ENCODE results near the gene MESP1. TPM values are rescaled to one million over a fixed set of nuclear protein-coding genes. Genes with fewer than 3 reads are reported as not detected.
"Not testable (repeated sequence)": the region's sequence is repeated elsewhere in the genome, so short reads cannot be mapped to it uniquely, and the experiment has no call there.

Gene MESP1
- total RNA-seq, 4 donors from 2014 or later: 0.61 to 1.7 (median 1.3) TPM

GRCh38 chr15:89785774-89786140 is 34.7 kb upstream of the MESP1 start:
- DNase-seq (ENCODE audit: low spot score in 2 of 2): no peak
- intact Hi-C loops (cut with DNase I; ENCODE audit: low total_unique reads): no loop called here
- TF ChIP-seq POLR2A (IDR thresholded peaks at IDR 0.05) (no peak), CTCF (IDR thresholded peaks at IDR 0.05) (no peak)
- H3K4me3 ChIP-seq (ENCODE audit: low read depth, poor library complexity, severe bottlenecking): no peak overlapping the region

DNA sequence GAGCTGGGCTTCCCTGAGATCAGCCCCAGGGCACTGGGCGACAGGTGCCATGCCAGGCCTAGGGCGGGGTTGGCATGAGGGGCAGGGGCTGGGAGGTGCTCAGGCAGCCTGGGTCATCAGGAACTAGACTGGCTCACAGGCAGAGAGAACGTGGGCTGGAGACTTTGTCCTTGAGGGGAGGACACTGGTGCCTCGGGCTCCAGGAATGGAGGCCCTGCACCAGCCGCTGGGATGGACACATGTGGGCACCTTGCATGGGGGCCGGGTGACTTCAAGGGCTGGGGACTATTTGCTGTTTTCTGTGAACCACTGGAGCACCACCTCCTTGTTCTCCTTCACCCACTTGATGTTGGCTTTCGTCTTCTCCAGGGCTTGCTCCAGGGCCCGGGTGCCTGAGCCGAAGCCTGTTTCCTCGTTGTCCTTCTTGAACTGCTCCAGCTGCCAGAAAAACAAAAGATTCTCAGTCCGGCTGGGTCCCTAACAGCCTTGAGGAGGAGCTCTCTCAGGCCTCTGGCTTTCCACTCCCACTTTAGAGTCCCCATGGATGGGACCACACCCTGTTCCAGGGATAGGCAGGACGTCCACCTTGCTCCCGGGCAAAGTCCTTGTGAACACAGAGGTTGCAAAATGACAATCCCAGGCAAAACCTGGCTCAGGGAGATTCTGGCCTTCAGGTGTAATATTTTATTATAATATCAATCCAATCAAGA is 34.2 kb upstream of the MESP1 start:
- no peak overlapping the region for H3K4me3 ChIP-seq (ENCODE audit: low read depth, poor library complexity, severe bottlenecking)
- no peak for DNase-seq (ENCODE audit: low spot score in 2 of 2)
- intact Hi-C loops (cut with DNase I; ENCODE audit: low total_unique reads): no loop called here
- TF ChIP-seq CTCF (IDR thresholded peaks at IDR 0.05) (no peak), POLR2A (IDR thresholded peaks at IDR 0.05) (no peak)
- 75 to 82% methylated on average over 13 of the region's 13 CpGs for WGBS, 2 donors

GRCh38 chr15:89784686-89784960 is 33.6 kb upstream of the MESP1 start:
- TF ChIP-seq POLR2A (IDR thresholded peaks at IDR 0.05): no peak
- DNase-seq (ENCODE audit: low spot score in 2 of 2): no peak
- intact Hi-C loops (cut with DNase I; ENCODE audit: low total_unique reads): no loop called here
- H3K4me3 ChIP-seq (ENCODE audit: low read depth, poor library complexity, severe bottlenecking): no peak overlapping the region
- 92 to 95% methylated on average over 7 of the region's 7 CpGs for WGBS, 2 donors

GRCh38 chr15:89783861-89784685 is 33.0 kb upstream of the MESP1 start:
- WGBS, 2 donors: 76 to 83% methylated on average over 12 to 15 of the region's 15 CpGs
- TF ChIP-seq CTCF (IDR thresholded peaks at IDR 0.05): no peak
- TF ChIP-seq POLR2A (IDR thresholded peaks at IDR 0.05): no peak
- DNase-seq (ENCODE audit: low spot score in 2 of 2): no peak
- no peak overlapping the region for H3K4me3 ChIP-seq (ENCODE audit: low read depth, poor library complexity, severe bottlenecking)
- intact Hi-C loops (cut with DNase I; ENCODE audit: low total_unique reads): no loop called here

DNA sequence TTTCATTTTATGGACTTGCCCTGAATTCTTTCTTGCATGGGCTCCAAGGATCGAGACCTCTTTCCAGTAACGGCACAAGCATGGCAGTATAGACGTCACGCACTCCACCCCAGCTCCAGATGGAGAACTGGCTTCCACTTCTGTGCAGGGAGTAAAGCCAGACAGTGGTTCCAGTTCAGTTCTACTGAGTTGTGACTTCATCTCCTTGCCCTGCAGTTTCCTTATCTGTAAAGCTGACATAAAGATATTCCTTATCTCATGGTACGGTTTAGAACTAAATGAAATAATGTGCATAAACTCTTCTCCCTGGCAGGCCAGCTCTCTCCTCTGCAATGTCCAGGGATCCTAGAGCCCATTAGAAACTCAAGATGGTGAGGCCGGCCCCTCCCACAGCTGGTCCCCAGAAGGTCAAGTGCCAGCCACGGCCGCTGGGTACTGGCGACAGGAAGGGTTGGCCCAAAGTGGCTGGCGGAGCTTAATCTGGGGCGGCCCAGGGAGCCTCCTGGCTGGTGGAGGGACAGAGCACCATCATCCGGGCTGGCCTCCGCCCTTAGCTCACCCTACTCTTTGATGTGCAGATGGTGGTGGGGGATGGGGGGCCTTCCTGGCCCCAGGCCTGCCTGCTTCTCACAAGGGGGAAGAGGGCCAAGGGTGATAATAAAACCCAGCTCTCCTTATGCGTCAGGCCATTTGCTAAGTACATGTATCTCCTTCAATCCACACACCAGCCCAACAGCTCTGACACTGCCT is 32.2 kb upstream of the MESP1 start:
- intact Hi-C loops (cut with DNase I; ENCODE audit: low total_unique reads): no loop called here
- no peak for TF ChIP-seq CTCF (IDR thresholded peaks at IDR 0.05)
- no peak for TF ChIP-seq POLR2A (IDR thresholded peaks at IDR 0.05)
- WGBS, 2 donors: 56% methylated on average over 14 of the region's 14 CpGs
- no peak overlapping the region for H3K4me3 ChIP-seq (ENCODE audit: low read depth, poor library complexity, severe bottlenecking)
- DNase-seq (ENCODE audit: low spot score in 2 of 2): no peak

DNA sequence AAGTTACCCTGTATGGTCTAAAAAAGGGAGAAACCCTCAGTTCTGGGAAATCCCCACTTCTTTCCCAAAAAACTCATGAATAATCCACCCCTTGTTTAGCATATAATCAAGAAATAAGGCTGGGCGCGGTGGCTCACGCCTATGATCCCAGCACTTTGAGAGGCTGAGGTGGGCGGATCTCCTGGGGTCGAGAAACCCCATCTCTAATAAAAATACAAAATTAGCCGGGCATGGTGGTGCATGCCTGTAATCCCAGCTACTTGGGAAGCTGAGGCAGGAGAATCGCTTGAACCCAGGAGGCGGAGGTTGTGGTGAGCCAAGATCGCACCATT is 31.5 kb upstream of the MESP1 start:
- 58 to 64% methylated on average over 9 of the region's 9 CpGs for WGBS, 2 donors
- intact Hi-C loops (cut with DNase I; ENCODE audit: low total_unique reads); H3K4me3 ChIP-seq (ENCODE audit: low read depth, poor library complexity, severe bottlenecking); DNase-seq (ENCODE audit: low spot score in 2 of 2): not testable (repeated sequence)
